Gastroesophageal sphincter (tissue), 4 donors: ENCODE results near the gene DGKG. TPM values are rescaled to one million over a fixed set of nuclear protein-coding genes. Genes with fewer than 3 reads are reported as not detected.

ENCODE experiments used
- ATAC-seq: fragments of 150-250 bp; one replicate; pipeline ENCODE4 v1.9.1; 2016; ENCODE audit warnings: mild to moderate bottlenecking, moderate library complexity
- H3K27ac ChIP-seq, 4 donors: fragments of 200-600 bp; sonication (generic) in 3 of 4; 1 replicate in 3 of 4; 2 replicates in 1 of 4; pipeline ENCODE4 v1.5.1; 2016 to 2019
- H3K27me3 ChIP-seq: fragments of 200-600 bp; sonication (generic); one replicate; pipeline ENCODE4 v1.5.1; 2019
- H3K36me3 ChIP-seq, 2 donors: fragments of 200-600 bp; sonication (generic); one replicate each; pipeline ENCODE4 v1.5.1; 2019; ENCODE audit warnings: control low read depth in 1 of 2
- H3K4me1 ChIP-seq, 3 donors: fragments of 200-600 bp; sonication (generic); 1 replicate in 2 of 3; 2 replicates in 1 of 3; pipeline ENCODE4 v1.5.1; 2016 to 2019; ENCODE audit warnings: control low read depth in 2 of 3
- H3K4me3 ChIP-seq, 2 donors: fragments of 200-600 bp; sonication (generic); one replicate each; pipeline ENCODE4 v1.5.1; 2019; ENCODE audit warnings: mild to moderate bottlenecking in 1 of 2, moderate library complexity in 1 of 2
- H3K9me3 ChIP-seq, 3 donors: fragments of 200-600 bp; sonication (generic); one replicate each; pipeline ENCODE4 v1.5.1; 2017 to 2019; ENCODE audit warnings: control low read depth in 2 of 3
- EP300 ChIP-seq: sonication (generic); formaldehyde crosslinking; IDR thresholded peaks from one replicate; pipeline ENCODE4 v1.6.1; 2017; ENCODE audit warnings: antibody characterized with exemption, mild to moderate bottlenecking
- POLR2A ChIP-seq, 2 donors: fragments of 450-650 bp; IDR thresholded peaks; one replicate each; pipeline ENCODE4 v1.6.1; 2017; ENCODE audit warnings: antibody characterized with exemption in 2 of 2, mild to moderate bottlenecking in 2 of 2, moderate library complexity in 1 of 2
- POLR2AphosphoS5 ChIP-seq: sonication (generic); formaldehyde crosslinking; IDR thresholded peaks from one replicate; pipeline ENCODE4 v1.6.1; 2017; ENCODE audit warnings: antibody characterized with exemption
- WGBS, 2 donors: methylation state at CpG; one replicate each; pipeline ENCODE4 v1.1.5; 2018; ENCODE audit warnings: low coverage in 1 of 2; 5-methylcytosine and 5-hydroxymethylcytosine counted together
- total RNA-seq, 4 donors: library from RNA; depleted of rRNA; stranded (reverse); fragments of >200 nt; gene quantifications; one replicate each; pipeline ENCODE4 v1.1.0, GENCODE V29; 2016
- TF ChIP-seq, protein P1 (sequence below), 4 experiments: fragments of 200-600 bp in 2 of 4; fragments of 450-650 bp in 2 of 4; sonication (generic) in 1 of 4; IDR thresholded peaks; one replicate each; pipeline ENCODE4 v1.5.1; 2017 to 2019; ENCODE audit warnings: antibody characterized with exemption in 4 of 4, mild to moderate bottlenecking in 2 of 4, moderate library complexity in 2 of 4

The DGKG gene
- total RNA-seq, 4 donors from 2014 or later: 46.3 to 134 (median 90.4) TPM

GRCh38 chr3:186200726-186201125 is 161.3 kb downstream of the DGKG start:
- Histone ChIP-seq H3K27me3 (no peaks in the 10 kb centered on the region), H3K4me3 (no peak overlapping the region), H3K9me3 (no peaks in the 10 kb centered on the region), H3K27ac (no peak overlapping the region), H3K36me3 (peaks cover 0 to 85% of the 10 kb centered on the region in 2 donors), H3K4me1 (no peaks in the 10 kb centered on the region)
- 71% methylated on average over 1 of the region's 4 CpGs; no CpG with 5 or more reads in 1 of the 2 donors for WGBS, 2 donors
- ATAC-seq: no peak
- TF ChIP-seq EP300 (no peak), POLR2AphosphoS5 (no peak), POLR2A (IDR thresholded peaks at IDR 0.05) (no peak)
- TF ChIP-seq, protein P1, sequence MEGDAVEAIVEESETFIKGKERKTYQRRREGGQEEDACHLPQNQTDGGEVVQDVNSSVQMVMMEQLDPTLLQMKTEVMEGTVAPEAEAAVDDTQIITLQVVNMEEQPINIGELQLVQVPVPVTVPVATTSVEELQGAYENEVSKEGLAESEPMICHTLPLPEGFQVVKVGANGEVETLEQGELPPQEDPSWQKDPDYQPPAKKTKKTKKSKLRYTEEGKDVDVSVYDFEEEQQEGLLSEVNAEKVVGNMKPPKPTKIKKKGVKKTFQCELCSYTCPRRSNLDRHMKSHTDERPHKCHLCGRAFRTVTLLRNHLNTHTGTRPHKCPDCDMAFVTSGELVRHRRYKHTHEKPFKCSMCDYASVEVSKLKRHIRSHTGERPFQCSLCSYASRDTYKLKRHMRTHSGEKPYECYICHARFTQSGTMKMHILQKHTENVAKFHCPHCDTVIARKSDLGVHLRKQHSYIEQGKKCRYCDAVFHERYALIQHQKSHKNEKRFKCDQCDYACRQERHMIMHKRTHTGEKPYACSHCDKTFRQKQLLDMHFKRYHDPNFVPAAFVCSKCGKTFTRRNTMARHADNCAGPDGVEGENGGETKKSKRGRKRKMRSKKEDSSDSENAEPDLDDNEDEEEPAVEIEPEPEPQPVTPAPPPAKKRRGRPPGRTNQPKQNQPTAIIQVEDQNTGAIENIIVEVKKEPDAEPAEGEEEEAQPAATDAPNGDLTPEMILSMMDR (IDR thresholded peaks at IDR 0.05): no peak

GRCh38 chr3:186198442-186198841 is 163.6 kb downstream of the DGKG start:
- Histone ChIP-seq H3K36me3 (peaks cover 0 to 76% of the 10 kb centered on the region in 2 donors), H3K4me3 (no peak overlapping the region), H3K4me1 (peaks cover 0 to 10% (median 0%) of the 10 kb centered on the region in 3 donors), H3K27ac (no peak overlapping the region), H3K9me3 (no peaks in the 10 kb centered on the region), H3K27me3 (peaks cover 7% of the 10 kb centered on the region)
- 90 to 93% methylated on average over 2 of the region's 2 CpGs for WGBS, 2 donors
- no peak for ATAC-seq
- TF ChIP-seq EP300 (no peak), POLR2AphosphoS5 (no peak), POLR2A (IDR thresholded peaks at IDR 0.05) (no peak)
- TF ChIP-seq, protein P1 (IDR thresholded peaks at IDR 0.05): no peak

DNA sequence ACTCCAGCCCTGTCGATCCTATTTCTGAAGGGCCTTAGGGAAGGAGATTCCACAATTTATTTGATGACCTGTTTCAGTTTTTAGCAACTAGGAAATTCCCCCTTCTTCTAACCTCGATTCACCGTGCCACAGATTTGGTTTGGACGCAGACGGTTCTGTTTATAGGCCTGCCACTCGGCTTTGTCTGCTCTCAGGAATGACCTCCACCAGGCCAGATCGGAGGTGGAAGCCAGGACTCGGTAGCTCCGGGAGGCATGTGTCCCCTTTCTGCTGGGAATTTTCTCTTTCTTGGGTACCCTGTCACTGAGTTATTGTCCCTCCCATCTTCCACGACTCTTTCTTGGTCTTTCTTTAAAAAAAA is 167.6 kb downstream of the DGKG start:
- no peak for TF ChIP-seq EP300
- TF ChIP-seq, protein P1 (IDR thresholded peaks at IDR 0.05): no peak
- no peak for TF ChIP-seq POLR2A (IDR thresholded peaks at IDR 0.05)

DNA sequence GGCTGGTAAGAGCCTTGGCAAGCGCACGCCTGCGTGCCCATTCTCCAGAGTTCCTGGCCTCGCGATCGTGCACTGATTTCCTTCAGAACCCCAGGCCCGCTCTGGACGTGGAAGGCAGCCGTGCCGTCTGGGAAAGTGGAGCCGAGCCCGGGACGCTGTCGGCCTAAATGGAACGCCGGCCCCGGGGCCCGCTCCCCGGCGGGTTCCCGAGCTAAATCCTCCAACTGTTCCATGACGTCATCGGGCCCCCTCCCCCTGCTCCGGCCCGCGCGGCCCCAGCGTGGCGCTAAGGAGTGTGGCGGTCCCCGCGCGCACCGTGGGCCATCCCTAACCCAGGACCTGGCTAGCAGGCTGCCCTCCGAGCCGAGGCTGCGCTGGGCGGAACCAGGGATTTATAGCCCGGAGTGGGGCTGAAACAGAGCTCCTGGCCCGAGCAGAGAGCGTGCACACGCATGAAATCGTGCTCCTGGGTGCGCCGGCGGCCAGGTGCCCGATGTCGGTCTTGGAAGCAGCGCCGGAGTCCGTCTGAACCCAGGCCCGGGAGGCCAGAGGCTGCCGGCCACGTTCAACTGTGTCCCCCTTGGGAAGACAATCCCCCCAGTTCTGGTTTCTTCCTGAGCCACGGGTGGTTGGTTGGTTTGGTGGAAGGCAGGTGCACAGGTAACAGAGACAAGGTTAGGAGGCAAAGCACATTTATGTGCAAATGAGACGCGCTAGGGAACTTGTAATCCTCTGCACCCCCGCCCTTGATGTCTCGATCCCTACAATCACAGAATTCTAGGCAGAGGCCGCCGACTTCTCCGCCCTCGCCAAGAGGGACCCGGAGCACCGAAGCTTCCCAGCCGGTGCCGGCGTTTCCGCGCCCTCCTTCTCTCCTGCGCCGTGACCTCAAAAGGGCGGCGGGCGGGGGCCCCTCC is 168.2 kb downstream of the DGKG start:
- WGBS, 2 donors: 52 to 75% methylated on average over 8 to 17 of the region's 75 CpGs
- Histone ChIP-seq H3K27me3 (peaks cover 8% of the 10 kb centered on the region), H3K27ac (peak overlapping the region in 3 of 4 donors; percentile 18 to 33 (median 20)), H3K4me3 (peak overlapping the region in 1 of 2 donors; percentile 37), H3K36me3 (peaks cover 0 to 76% of the 10 kb centered on the region in 2 donors), H3K9me3 (no peaks in the 10 kb centered on the region), H3K4me1 (peaks cover 0 to 13% (median 0%) of the 10 kb centered on the region in 3 donors)
- no peak for TF ChIP-seq EP300
- TF ChIP-seq, protein P1 (IDR thresholded peaks at IDR 0.05): no peak
- ATAC-seq: peak; percentile 55

More for the DNA sequence above, 167.6 kb downstream of the DGKG start:
- no peaks in the 10 kb centered on the region for H3K9me3 ChIP-seq
- H3K4me3 ChIP-seq: peak overlapping the region in 1 of 2 donors; percentile 37
- peaks cover 0 to 76% of the 10 kb centered on the region in 2 donors for H3K36me3 ChIP-seq
- peaks cover 8% of the 10 kb centered on the region for H3K27me3 ChIP-seq
- no peak for ATAC-seq
- H3K27ac ChIP-seq: no peak overlapping the region
- H3K4me1 ChIP-seq: peaks cover 0 to 13% (median 0%) of the 10 kb centered on the region in 3 donors
- WGBS, 2 donors: 37 to 40% methylated on average over 4 to 5 of the region's 10 CpGs

DNA sequence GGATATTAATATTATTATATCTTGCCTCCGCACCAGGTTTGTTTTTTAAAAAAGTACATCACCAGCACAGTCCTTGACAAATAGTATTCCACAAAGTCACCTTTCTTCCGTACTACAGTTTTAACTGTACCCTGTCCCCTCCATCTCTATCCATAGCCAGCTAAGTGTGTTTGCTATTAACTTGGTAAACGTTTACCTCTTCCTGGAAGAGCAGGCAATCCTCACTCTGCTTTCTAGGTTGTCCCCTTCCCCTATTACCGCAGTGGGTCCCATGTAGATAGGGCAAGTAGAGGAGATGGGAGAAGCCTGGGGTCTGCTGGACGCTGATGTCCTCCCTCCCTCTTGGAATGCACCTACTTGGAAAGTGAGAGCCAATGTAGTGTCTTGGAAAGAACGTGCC is 169.2 kb downstream of the DGKG start:
- H3K36me3 ChIP-seq: peaks cover 0 to 74% of the 10 kb centered on the region in 2 donors
- H3K27me3 ChIP-seq: peaks cover 8% of the 10 kb centered on the region
- TF ChIP-seq, protein P1 (IDR thresholded peaks at IDR 0.05): no peak
- TF ChIP-seq EP300: no peak
- TF ChIP-seq POLR2A (IDR thresholded peaks at IDR 0.05): no peak
- no peak for TF ChIP-seq POLR2AphosphoS5
- no peak overlapping the region for H3K4me3 ChIP-seq
- ATAC-seq: no peak
- H3K27ac ChIP-seq: peak overlapping the region in 1 of 4 donors; percentile 20
- WGBS, 2 donors: 75 to 90% methylated on average over 3 to 4 of the region's 6 CpGs
- no peaks in the 10 kb centered on the region for H3K9me3 ChIP-seq
- peaks cover 0 to 13% (median 0%) of the 10 kb centered on the region in 3 donors for H3K4me1 ChIP-seq
